BJ (cell line): Measurements from ENCODE around the gene FTCDNL1. TPM values are rescaled to one million over a fixed set of nuclear protein-coding genes. Genes with fewer than 3 reads are reported as not detected.

Source experiments
- CTCF ChIA-PET: fragments of 350-600 bp; formaldehyde crosslinking; extraction: SDS; loops from one replicate; lab custom pipeline; 2021; ENCODE audit warnings: antibody characterized with exemption, inconsistent platforms; lab: Yijun Ruan, JAX
- POLR2A ChIA-PET: fragments of 300-600 bp; sonication (Branson Sonifier 250); formaldehyde crosslinking; extraction: SDS; loops from one replicate; lab custom pipeline; 2021; ENCODE audit warnings: antibody characterized with exemption; lab: Charles Lee
- DNase-seq: peaks from one replicate; pipeline ENCODE4 v3.0.0-alpha.2; 2011; ENCODE audit warnings: low read depth
- H3K27me3 ChIP-seq: 2 replicates; pipeline ENCODE4 v1.6.0; 2011; ENCODE audit warnings: low read length; ENCODE audit not compliant: control insufficient read depth, insufficient read depth
- H3K36me3 ChIP-seq: 2 replicates; pipeline ENCODE4 v1.5.1; 2011; ENCODE audit warnings: low read length; ENCODE audit not compliant: control insufficient read depth, insufficient read depth
- H3K4me3 ChIP-seq: 2 replicates; pipeline ENCODE4 v1.5.1; 2011; ENCODE audit warnings: low read depth, mild to moderate bottlenecking, control low read depth, low read length
- CTCF ChIP-seq: IDR thresholded peaks from 2 replicates; pipeline ENCODE4 v1.5.1; 2011; ENCODE audit warnings: low read depth, mild to moderate bottlenecking, control low read depth, inconsistent platforms, low read length, moderate library complexity; ENCODE audit not compliant: insufficient read depth
- polyA minus RNA-seq: library from RNA; depleted of rRNA, polyadenylated mRNA; stranded (reverse); fragments of >200 nt; gene quantifications from 2 replicates; pipeline ENCODE4 v1.2.3, GENCODE V29; 2011; rRNA and poly(A)+ RNA removed
- polyA plus RNA-seq: library from polyadenylated mRNA; depleted of rRNA; stranded (reverse); fragments of >200 nt; gene quantifications from 2 replicates; pipeline ENCODE4 v1.2.3, GENCODE V29; 2011; rRNA removed

Gene FTCDNL1
- polyA plus RNA-seq (0.29 and 0.31 TPM in 2 replicates), polyA minus RNA-seq (not detected in 2 replicates)

DNA sequence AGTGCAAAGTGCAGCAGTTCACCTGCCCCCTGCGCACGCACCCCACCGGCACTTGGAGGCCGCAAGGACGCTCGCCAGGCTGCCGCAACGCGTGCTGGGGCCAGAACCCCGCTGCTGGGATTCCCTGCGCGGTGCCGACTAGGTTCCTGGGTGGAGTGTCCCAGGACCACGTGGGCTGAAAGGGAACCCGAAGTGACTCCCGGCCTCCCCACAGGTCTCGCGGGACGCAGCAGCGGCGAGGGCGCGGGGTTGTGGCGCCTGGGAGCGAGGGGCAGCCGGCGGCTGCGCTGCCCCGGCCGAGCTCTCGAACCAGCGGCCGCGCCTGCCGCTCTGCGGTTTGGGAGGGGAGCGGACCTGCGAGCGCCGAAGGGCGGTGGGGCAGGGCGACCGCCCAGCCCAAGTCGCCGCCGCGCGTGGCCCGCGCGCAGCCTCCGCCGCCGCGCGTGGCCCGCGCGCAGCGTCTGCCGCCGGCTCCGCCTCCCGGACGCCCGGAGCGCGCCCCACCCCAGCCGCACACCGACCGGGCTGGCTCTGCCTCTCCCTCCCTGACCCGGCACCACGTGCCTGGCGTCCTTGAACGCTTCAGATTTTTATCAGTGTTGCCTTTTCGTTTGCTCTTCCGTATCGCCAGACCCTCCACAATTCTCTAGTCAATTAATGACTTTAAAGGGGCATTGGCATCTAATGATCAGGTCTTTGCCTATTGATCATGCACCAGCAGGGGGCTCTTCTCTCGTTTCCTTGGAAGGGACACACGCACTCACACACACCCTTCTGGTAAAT is at the start of gene FTCDNL1:
FTCDNL1 (minus strand) TSS at position 475 of the 783 bp plus-strand sequence. CDS start 2,230 bp downstream, outside the sequence.
- CTCF ChIA-PET = interaction anchor here (0.6 to 1.6 kb wide), 4 partner anchors 14 to 146 kb away, joined by 3 to 5 read pairs (median 3); no protein-coding TSS in a partner anchor

DNA sequence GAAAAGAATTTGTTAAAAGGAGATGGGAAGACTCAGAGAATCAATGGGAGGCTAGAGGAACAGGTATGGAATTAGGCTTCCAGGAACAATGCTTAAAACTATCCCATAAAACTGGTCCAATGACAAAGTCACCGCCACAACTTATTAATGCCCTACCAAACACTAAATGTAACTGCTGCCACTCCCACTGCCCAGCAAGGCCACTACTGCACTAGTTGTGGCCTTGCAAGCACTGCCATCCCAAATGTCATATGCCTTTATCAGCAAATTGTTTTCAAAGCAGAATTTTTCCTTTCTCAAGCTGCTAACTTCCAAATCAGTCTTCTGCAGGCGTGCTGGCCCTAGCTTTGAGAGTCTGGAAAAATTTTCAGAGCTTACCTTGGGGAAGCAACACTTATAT is 45.6 kb upstream of the FTCDNL1 start:
- TF ChIP-seq CTCF = no peak
- ChIA-PET POLR2A (no interaction called here), CTCF (no interaction called here)
- no peaks in the 10 kb centered on the region for H3K27me3 ChIP-seq
- no peaks in the 10 kb centered on the region for H3K36me3 ChIP-seq
- DNase-seq = no peak
- H3K4me3 ChIP-seq = no peak overlapping the region

More for the DNA sequence above, at the start of gene FTCDNL1:
- TF ChIP-seq CTCF = peak; percentile 69
- no peak for DNase-seq
- POLR2A ChIA-PET = no interaction called here
- Histone ChIP-seq H3K4me3 (peak within 1 kb of the TSS; percentile 63), H3K27me3 (peaks cover 6% of the 10 kb centered on the region; the same call in 1 of the 2 replicates), H3K36me3 (no peaks in the 10 kb centered on the region)

DNA sequence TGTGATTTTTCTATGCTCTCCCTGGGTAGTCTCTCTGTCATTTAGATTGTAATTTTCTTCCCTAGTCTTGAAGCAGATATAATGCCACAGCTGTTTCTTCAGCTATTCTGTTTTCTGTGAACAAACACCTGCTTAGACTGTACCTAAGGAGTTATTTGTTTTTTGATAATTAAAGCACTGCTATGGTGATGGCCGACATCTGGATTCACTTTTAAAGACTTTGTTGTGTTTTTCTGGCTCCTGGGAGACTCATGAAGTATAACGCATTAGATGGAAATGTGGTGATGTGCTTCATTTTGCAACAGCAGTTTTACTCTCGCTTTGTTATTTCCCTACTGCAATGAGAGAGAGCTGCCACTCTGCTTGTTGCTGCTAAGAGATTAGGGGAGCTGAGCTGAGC is 44.4 kb upstream of the FTCDNL1 start:
- no peak for DNase-seq
- ChIA-PET CTCF (no interaction called here), POLR2A (no interaction called here)

DNA sequence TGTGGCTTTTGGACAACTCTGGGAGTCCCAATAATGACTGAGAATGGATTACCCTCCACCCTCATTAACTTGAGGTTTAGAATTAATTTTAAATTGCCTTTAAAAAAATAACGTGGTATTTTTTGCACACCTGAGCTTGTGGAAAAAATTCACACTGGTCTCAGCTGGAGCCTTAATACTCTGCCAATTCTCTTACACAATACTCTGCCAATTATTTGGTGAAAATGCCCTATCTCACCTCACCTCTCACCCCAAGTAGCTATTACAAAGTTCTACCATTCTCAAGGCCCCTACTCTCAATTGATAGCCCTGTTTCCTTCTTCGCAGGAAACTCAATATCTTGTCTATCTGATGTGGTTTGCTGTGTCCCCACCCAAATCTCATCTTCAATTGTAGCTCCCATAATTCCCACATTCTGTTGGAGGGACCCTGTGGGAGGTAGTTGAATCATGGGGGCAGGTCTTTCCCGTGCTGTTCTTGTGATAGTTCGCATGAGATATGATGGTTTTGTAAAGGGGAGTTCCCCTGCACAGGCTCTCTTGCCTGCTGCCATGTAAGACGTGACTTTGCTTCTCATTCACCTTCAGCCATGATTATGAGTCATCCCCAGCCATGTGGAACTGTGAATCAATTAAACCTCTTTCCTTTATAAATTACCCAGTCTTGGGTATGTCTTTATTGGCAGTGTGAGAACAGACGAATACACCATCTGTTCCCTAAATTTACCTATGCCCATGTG is 32.7 kb upstream of the FTCDNL1 start:
- CTCF ChIA-PET = no interaction called here
- Histone ChIP-seq H3K27me3 (no peaks in the 10 kb centered on the region), H3K36me3 (no peaks in the 10 kb centered on the region), H3K4me3 (no peak overlapping the region)
- TF ChIP-seq CTCF = no peak
- DNase-seq = no peak
- POLR2A ChIA-PET = no interaction called here

More for the DNA sequence above, 44.4 kb upstream of the FTCDNL1 start:
- Histone ChIP-seq H3K4me3 (no peak overlapping the region), H3K27me3 (no peaks in the 10 kb centered on the region), H3K36me3 (no peaks in the 10 kb centered on the region)
- no peak for TF ChIP-seq CTCF

GRCh38 chr2:199882667-199883066 is 31.7 kb upstream of the FTCDNL1 start:
- no peaks in the 10 kb centered on the region for H3K36me3 ChIP-seq
- H3K4me3 ChIP-seq = no peak overlapping the region
- no peak for DNase-seq
- ChIA-PET CTCF (interaction anchor here (0.9 kb wide), 1 partner anchor 142 kb away, joined by 3 read pairs; no protein-coding TSS in a partner anchor), POLR2A (no interaction called here)
- no peak for TF ChIP-seq CTCF
- 0 out of 2 replicates have a peak, but pooled peaks cover 1% of the 10 kb centered on the region for H3K27me3 ChIP-seq
